ENCODE data around the gene RDH5.

Gene RDH5

GRCh38 chr12:55681142-55682077 is 38.8 kb upstream of the RDH5 start:
- peak overlapping the region; percentile 29 for H3K4me3 ChIP-seq (ENCODE audit: control insufficient read depth, low read depth, low read length)
- DNase-seq (ENCODE audit: low read depth) = peak; percentile 80
- TF ChIP-seq CTCF (conservative IDR thresholded peaks at IDR 0.05; ENCODE audit: control insufficient read depth, insufficient read depth, low read depth, low read length) = peak; percentile 58

GRCh38 chr12:55682087-55682796 is 38.0 kb upstream of the RDH5 start:
- no peak for TF ChIP-seq CTCF (conservative IDR thresholded peaks at IDR 0.05; ENCODE audit: control insufficient read depth, insufficient read depth, low read depth, low read length)
- peak overlapping the region; percentile 29 for H3K4me3 ChIP-seq (ENCODE audit: control insufficient read depth, low read depth, low read length)

GRCh38 chr12:55683676-55684075 is 36.5 kb upstream of the RDH5 start:
- no peak overlapping the region for H3K4me3 ChIP-seq (ENCODE audit: control insufficient read depth, low read depth, low read length)
- DNase-seq (ENCODE audit: low read depth) = no peak
- TF ChIP-seq CTCF (conservative IDR thresholded peaks at IDR 0.05; ENCODE audit: control insufficient read depth, insufficient read depth, low read depth, low read length) = no peak

More at GRCh38 chr12:55682087-55682796, 38.0 kb upstream of the RDH5 start:
- no peak for DNase-seq (ENCODE audit: low read depth)

- no peak for TF ChIP-seq CTCF (conservative IDR thresholded peaks at IDR 0.05; ENCODE audit: control insufficient read depth, insufficient read depth, low read depth, low read length)
Measured at GRCh38 chr12:55684761-55685370, 35.3 kb upstream of the RDH5 start.

GRCh38 chr12:55685671-55686070 is 34.5 kb upstream of the RDH5 start:
- no peak for TF ChIP-seq CTCF (conservative IDR thresholded peaks at IDR 0.05; ENCODE audit: control insufficient read depth, insufficient read depth, low read depth, low read length)
- no peak overlapping the region for H3K4me3 ChIP-seq (ENCODE audit: control insufficient read depth, low read depth, low read length)
- DNase-seq (ENCODE audit: low read depth) = no peak

More at GRCh38 chr12:55684761-55685370, 35.3 kb upstream of the RDH5 start:
- H3K4me3 ChIP-seq (ENCODE audit: control insufficient read depth, low read depth, low read length) = no peak overlapping the region
- DNase-seq (ENCODE audit: low read depth) = no peak

GRCh38 chr12:55686366-55687010 is 33.7 kb upstream of the RDH5 start:
- DNase-seq (ENCODE audit: low read depth) = no peak
- no peak overlapping the region for H3K4me3 ChIP-seq (ENCODE audit: control insufficient read depth, low read depth, low read length)
- TF ChIP-seq CTCF (conservative IDR thresholded peaks at IDR 0.05; ENCODE audit: control insufficient read depth, insufficient read depth, low read depth, low read length) = no peak

Measured in fibroblast of mammary gland (primary cell).